Activated CD8-positive, alpha-beta memory T cell treated with anti-CD3 and anti-CD28 coated beads, Interleukin-2, amount 50 U/mL, for 24 hours (primary cell): ENCODE data around the gene CDHR5.

Experiments used
- DNase-seq: peaks from one replicate; pipeline ENCODE4 v3.0.0-alpha.2; 2020; ENCODE audit errors: extremely low read depth

Gene CDHR5

GRCh38 chr11:621838-622237, 2.9 kb downstream of the CDHR5 start:
- DNase-seq = no peak

DNA sequence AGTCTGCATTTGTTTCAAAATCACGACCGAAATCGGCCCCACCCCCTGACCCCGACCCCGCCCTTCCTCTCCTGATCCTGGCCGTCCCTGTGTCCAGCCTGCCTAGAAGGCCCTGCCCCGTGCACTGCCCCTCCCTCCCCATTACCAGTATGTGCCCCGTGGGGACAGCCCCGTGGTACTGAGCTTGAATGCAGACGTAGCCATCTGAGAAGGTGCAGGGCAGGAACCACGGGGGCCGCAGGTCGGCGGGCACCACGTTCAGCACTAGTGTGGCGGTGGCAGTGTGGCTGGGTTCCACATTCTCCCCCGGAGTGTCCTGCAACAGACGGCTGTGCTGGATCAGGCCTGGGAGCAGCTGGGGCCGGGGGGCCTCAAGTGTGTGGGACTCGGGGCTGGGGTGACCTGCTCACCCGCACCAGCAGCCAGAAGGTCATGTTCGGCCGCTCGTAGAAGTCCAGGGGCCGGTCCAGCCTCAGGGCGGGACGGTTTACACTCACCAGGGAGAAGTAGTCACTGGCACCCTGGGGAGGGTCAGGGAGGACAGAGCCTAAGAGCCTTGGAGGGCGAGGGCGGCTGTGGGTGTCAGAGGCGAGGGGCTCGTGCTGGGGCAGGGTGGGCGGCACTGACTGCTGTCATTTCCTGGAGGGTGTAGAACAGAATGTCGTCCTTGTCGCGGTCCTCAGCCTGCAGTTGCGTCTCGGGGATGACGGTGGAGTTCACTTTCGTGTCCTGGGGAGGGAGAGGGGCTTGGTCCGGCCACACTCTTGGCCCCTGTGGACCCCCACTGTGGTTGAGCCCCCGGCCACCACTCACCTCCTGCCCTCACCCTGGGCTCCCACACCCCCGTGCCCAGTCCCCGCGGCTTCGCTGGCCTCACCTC, 3.6 kb downstream of the CDHR5 start:
- DNase-seq = no peak

DNA sequence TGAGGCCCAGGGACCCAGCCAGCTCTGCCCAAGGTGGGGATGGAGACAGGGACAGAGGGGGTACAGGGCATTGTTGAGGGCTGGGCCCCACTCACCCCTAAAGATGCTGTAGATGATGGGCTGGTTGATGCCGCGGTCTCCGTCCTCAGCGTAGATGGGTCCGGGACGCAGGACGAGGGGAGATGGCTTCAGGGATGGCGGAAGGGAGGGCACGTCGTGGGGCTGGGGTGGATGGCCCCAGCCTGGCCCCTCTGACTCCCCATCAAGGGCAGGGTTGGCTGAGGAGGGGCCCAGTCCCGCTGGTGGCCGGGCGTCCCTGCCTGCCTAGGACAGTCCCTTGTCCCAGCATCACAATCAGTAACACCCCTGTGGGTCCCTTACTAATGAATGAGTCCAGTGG, 4.6 kb downstream of the CDHR5 start:
- DNase-seq = no peak

DNA sequence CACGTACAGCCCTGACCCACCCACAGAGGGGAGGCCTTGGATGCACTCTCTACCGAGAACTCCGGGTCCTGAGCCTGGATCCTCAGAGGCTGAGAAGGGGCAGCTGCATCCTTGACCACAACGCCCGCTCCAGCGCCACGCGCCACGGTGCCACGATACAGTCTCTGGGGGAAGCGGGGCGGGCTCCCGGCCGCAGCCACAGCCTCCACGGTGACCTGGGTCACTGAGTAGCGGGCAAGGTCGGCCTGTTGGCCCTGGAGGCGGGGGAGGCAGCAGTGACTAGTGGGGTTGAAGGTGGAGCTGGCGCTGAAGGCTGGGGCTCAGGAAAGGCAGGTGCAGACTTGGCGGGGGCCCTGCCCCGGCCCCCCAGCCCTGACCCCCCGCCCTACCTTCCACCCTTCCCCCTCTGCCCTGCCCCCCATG, 5.1 kb downstream of the CDHR5 start:
- no peak for DNase-seq

- no peak for DNase-seq
Observed at GRCh38 chr11:618856-619627, 5.7 kb downstream of the CDHR5 start.

DNA sequence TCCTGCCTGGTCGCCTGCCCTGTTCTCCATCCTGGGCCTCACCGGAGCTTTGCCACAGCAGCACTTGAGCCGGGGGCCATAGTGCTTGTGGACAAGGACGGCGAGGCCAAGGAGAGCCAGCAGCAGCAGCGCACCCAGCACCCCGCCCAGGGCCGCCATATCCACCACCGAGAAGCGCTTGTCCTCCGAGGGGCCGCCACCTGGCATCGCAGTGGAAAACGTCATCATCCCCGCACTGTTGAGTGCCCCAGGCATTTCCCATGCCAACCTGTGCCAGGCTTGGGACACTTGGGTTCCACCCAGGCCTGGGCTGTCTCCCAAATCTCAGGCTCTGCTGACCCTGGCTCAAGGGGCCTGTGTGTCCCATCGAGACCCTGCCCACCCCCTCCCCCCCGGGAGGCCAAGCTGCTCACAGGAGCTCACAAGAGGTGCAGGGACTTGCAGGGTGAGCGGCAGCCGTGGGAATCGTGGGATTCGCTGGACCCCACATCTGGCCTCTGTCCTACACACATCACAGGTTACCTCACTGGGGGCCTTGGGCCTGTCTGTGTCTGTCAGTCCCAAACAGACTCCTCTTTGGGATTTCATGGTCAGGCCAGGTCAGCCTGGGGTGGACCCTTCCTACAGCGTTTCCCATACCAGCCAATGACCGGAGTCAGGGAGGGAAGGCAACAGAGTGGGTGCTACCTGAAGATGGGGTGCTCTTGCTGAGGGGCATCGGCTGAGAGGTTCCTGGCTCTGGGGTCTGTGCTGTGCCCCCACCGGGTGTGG, 6.7 kb downstream of the CDHR5 start:
- DNase-seq = no peak

- no peak for DNase-seq
Observed at GRCh38 chr11:617199-617911, 7.4 kb downstream of the CDHR5 start.

- no peak for DNase-seq
Observed at GRCh38 chr11:616320-617198, 8.2 kb downstream of the CDHR5 start.

- DNase-seq = peak; percentile 66
Observed at GRCh38 chr11:615504-616319, 9.0 kb downstream of the CDHR5 start, which contains the start of gene IRF7. Gene IRF7 (minus strand): TSS chr11:615950. CDS start chr11:615364, 586 bp downstream.

DNA sequence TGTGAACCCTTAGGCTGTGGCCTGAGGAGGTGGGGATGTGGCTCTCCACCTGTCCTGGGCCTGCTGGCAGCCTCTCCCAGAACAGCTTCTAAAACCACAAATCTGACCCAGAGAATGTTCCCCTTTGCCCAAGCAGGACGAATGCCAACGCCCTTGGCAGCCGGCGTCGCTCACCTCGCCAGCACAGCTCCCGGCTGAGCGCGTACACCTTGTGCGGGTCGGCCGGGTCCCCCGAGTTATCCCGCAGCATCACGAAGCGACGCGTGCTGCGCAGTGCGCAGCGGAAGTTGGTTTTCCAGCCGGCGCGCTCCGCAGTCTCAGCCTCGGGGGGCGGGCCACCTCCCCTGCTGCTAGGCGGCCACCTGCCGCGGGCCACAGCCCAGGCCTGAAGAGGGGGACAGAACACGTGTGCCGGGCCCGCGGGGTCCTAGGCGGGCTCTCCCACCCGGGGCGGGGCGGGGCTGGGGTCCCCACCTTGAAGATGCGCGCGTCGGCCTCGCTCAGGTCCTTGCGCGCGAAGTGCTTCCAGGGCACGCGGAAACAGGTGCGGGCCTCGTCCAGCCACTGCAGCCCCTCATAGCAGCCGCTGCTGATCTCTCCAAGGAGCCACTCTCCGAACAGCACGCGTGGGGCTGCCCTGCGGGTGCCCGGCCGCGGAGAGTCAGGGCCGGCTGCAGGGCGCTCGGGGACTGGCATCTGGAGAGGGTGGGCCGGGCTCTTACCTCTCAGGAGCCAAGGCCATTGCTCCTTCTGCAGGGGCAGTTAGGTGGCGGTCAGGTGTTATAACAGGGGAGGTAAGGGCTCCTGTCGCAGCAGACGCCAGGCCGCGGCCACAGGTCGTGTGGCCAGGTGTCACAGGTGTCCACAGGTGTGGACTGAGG, 9.9 kb downstream of the CDHR5 start:
- no peak for DNase-seq

- no peak for DNase-seq
Observed at GRCh38 chr11:614021-614622, 10.6 kb downstream of the CDHR5 start.

DNA sequence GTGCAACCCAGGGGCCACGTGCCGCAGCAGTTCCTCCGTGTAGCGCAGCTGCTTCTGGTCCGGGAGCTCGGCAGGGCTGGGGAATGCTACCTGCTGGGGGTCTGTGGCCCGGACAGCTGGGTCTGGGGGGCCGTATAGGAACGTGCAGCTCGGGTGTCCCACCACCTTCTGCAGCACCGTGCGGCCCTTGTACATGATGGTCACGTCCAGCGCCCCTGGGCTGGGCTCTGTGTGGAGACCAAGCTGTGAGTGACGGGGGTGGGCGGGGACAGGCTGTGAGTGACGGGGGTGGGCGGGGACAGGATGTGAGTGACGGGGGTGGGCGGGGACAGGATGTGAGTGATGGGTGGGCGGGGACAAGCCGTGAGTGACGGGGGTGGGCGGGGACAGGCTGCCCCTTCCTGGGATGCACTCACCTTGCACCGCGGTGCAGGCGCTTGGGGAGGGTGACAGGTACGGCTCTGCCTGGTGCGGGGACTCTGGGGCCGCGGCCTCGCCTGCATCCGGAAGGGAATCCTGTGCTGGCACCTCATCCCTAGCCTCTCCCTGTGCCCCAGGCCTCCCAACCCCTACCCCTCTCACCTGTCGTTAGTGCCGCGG, 11.3 kb downstream of the CDHR5 start:
- DNase-seq = peak; percentile 47

GRCh38 chr11:612961-613300, 11.8 kb downstream of the CDHR5 start:
- no peak for DNase-seq

DNA sequence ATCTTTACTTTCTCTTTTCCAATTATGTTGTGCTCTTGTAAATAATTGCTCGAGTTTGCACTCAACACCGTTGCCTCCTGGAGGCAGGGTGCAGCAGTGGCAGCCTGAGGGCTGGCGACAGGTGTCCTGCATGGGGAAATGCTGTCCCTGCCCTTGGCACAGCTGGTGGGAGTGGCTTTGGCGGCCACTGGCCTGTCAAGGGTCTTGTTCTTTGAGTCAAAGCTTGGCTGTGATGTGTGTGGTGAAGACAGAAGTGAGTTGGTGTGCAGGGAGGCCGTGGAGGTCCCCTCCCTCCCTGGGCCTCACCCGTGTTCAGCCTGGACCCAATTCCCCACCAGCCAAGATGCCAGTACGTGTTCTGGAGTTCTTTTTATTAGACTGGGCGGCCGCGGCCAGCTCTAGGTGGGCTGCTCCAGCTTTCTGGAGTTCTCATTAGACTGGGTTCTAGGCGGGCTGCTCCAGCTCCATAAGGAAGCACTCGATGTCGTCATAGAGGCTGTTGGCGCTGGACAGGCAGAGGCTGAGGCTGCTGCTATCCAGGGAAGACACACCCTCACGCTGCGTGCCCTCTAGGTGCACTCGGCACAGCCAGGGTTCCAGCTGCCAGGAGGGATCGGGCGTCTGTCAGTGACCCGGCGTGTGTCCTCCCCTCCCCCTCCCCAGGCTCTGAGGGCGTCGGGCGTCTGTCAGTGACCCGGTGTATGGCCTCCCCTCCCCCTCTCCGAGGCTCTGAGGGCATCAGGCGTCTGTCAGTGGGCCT, 12.4 kb downstream of the CDHR5 start:
- DNase-seq = no peak

GRCh38 chr11:611001-611996, 13.5 kb downstream of the CDHR5 start:
- no peak for DNase-seq
